ENCODE measurements around the gene RNF149.

RNF149 gene

GRCh38 chr2:101346909-101347308 is 38.4 kb upstream of the RNF149 start:
- Histone ChIP-seq H2AFZ (ENCODE audit: low read depth, low read length, severe bottlenecking) (no peak overlapping the region), H3K9ac (ENCODE audit: low read length) (no peak overlapping the region), H3K36me3 (ENCODE audit: low read length) (no peaks in the 10 kb centered on the region), H3F3A (ENCODE audit: insufficient read depth) (no peaks in the 10 kb centered on the region), H3K79me2 (ENCODE audit: insufficient read depth, low read length) (no peaks in the 10 kb centered on the region), H3K4me3 (ENCODE audit: insufficient read depth, low read length, poor library complexity, severe bottlenecking) (no peak overlapping the region), H3K27me3 (ENCODE audit: low read length) (no peaks in the 10 kb centered on the region), H3K9me2 (replicated peaks; ENCODE audit: insufficient read depth, low read length) (no peaks in the 10 kb centered on the region), H4K20me1 (ENCODE audit: low read depth, low read length) (no peaks in the 10 kb centered on the region), H3K4me2 (ENCODE audit: low read depth, low read length, poor library complexity, severe bottlenecking) (no peak overlapping the region), H3K27ac (ENCODE audit: low read depth, low read length) (no peak overlapping the region), H3K9me3 (ENCODE audit: insufficient read depth, low read length) (no peaks in the 10 kb centered on the region)
- TF ChIP-seq, protein P1, sequence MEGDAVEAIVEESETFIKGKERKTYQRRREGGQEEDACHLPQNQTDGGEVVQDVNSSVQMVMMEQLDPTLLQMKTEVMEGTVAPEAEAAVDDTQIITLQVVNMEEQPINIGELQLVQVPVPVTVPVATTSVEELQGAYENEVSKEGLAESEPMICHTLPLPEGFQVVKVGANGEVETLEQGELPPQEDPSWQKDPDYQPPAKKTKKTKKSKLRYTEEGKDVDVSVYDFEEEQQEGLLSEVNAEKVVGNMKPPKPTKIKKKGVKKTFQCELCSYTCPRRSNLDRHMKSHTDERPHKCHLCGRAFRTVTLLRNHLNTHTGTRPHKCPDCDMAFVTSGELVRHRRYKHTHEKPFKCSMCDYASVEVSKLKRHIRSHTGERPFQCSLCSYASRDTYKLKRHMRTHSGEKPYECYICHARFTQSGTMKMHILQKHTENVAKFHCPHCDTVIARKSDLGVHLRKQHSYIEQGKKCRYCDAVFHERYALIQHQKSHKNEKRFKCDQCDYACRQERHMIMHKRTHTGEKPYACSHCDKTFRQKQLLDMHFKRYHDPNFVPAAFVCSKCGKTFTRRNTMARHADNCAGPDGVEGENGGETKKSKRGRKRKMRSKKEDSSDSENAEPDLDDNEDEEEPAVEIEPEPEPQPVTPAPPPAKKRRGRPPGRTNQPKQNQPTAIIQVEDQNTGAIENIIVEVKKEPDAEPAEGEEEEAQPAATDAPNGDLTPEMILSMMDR (IDR thresholded peaks at IDR 0.05; ENCODE audit: insufficient read depth, low read length, poor library complexity, severe bottlenecking): no peak
- no peak for TF ChIP-seq EZH2phosphoT487 (conservative IDR thresholded peaks at IDR 0.05; ENCODE audit: low read length)

DNA sequence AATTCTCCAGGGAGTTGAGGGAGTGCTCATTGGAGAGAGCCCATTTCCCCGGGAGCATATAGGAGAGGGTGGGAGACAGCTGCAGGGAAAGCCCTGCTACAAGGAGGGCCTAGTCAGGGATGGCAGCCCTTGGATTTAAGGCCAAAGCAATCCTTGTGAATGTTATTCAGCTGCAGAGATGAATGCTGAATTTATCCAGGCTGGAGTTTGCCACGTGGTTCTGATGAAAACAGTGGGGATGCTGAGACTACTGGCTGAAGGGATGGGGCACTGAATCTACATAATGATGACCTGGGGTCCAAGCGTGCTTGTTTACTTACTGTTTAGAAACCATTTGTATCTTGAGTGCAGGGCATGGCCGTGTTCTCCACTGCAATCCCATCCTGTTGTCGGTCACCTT is 35.6 kb upstream of the RNF149 start:
- Histone ChIP-seq H3K9me3 (ENCODE audit: insufficient read depth, low read length) (no peaks in the 10 kb centered on the region), H3K27ac (ENCODE audit: low read depth, low read length) (no peak overlapping the region), H3F3A (ENCODE audit: insufficient read depth) (no peaks in the 10 kb centered on the region), H3K9ac (ENCODE audit: low read length) (no peak overlapping the region), H3K79me2 (ENCODE audit: insufficient read depth, low read length) (no peaks in the 10 kb centered on the region), H2AFZ (ENCODE audit: low read depth, low read length, severe bottlenecking) (no peak overlapping the region), H3K36me3 (ENCODE audit: low read length) (no peaks in the 10 kb centered on the region), H4K20me1 (ENCODE audit: low read depth, low read length) (no peaks in the 10 kb centered on the region), H3K9me2 (replicated peaks; ENCODE audit: insufficient read depth, low read length) (no peaks in the 10 kb centered on the region), H3K27me3 (ENCODE audit: low read length) (no peaks in the 10 kb centered on the region), H3K4me3 (ENCODE audit: insufficient read depth, low read length, poor library complexity, severe bottlenecking) (no peak overlapping the region), H3K4me2 (ENCODE audit: low read depth, low read length, poor library complexity, severe bottlenecking) (no peak overlapping the region)
- no peak for TF ChIP-seq EZH2phosphoT487 (conservative IDR thresholded peaks at IDR 0.05; ENCODE audit: low read length)
- TF ChIP-seq, protein P1 (IDR thresholded peaks at IDR 0.05; ENCODE audit: insufficient read depth, low read length, poor library complexity, severe bottlenecking): no peak

DNA sequence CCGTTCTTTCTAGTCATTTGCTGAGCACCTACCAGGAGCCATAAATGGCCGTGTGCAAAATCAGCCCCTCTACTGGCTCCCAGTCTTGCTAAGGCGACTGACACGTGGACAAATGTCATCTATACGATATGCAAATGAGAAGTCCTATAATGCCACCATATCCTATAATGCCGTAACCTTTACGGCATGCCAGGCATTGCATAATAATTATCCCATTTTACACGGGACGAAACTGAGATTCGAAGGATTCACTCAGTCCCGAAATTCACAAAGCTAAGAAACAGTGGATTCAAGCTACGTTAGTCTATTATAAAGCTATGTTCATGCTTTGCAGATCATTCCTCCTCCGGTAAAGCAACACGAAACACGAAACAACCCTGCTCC is 34.1 kb upstream of the RNF149 start:
- Histone ChIP-seq H3K4me3 (ENCODE audit: insufficient read depth, low read length, poor library complexity, severe bottlenecking) (no peak overlapping the region), H3K9ac (ENCODE audit: low read length) (no peak overlapping the region), H3K4me2 (ENCODE audit: low read depth, low read length, poor library complexity, severe bottlenecking) (no peak overlapping the region), H3K36me3 (ENCODE audit: low read length) (no peaks in the 10 kb centered on the region), H3K27me3 (ENCODE audit: low read length) (no peaks in the 10 kb centered on the region), H3K9me3 (ENCODE audit: insufficient read depth, low read length) (no peaks in the 10 kb centered on the region), H4K20me1 (ENCODE audit: low read depth, low read length) (no peaks in the 10 kb centered on the region), H3K79me2 (ENCODE audit: insufficient read depth, low read length) (no peaks in the 10 kb centered on the region), H3F3A (ENCODE audit: insufficient read depth) (no peaks in the 10 kb centered on the region), H3K27ac (ENCODE audit: low read depth, low read length) (no peak overlapping the region), H3K9me2 (replicated peaks; ENCODE audit: insufficient read depth, low read length) (no peaks in the 10 kb centered on the region), H2AFZ (ENCODE audit: low read depth, low read length, severe bottlenecking) (no peak overlapping the region)
- TF ChIP-seq, protein P1 (IDR thresholded peaks at IDR 0.05; ENCODE audit: insufficient read depth, low read length, poor library complexity, severe bottlenecking): no peak
- TF ChIP-seq EZH2phosphoT487 (conservative IDR thresholded peaks at IDR 0.05; ENCODE audit: low read length): no peak
